NCI-H526 (cell line): ENCODE data around the gene C12orf57.
"Not testable (repeated sequence)": the region's sequence is repeated elsewhere in the genome, so short reads cannot be mapped to it uniquely, and the experiment has no call there.

ENCODE experiments used
- DNase-seq, 2 experiments: peaks; one replicate each; lab custom pipeline; 2025; lab: John Stamatoyannopoulos, UW

Gene C12orf57

GRCh38 chr12:6943722-6944380 lies at the start of gene C12orf57, which contains the start of gene RNU7-1:
C12orf57 (plus strand) TSS chr12:6944022; CDS start chr12:6944122, 100 bp downstream.
RNU7-1 (plus strand) TSS chr12:6943816.
- DNase-seq = peak; percentile 96 to 98

- DNase-seq = no peak
These were observed 49.5 kb upstream of the C12orf57 start for GRCh38 chr12:6894321-6894720.

GRCh38 chr12:6896846-6897435 lies 46.9 kb upstream of the C12orf57 start:
- no peak for DNase-seq

GRCh38 chr12:6899427-6899826 lies 44.4 kb upstream of the C12orf57 start:
- no peak for DNase-seq

- peak; percentile 19 to 40 for DNase-seq
These were observed 43.8 kb upstream of the C12orf57 start for GRCh38 chr12:6899837-6900519.

- no peak for DNase-seq
These were observed 41.4 kb upstream of the C12orf57 start for GRCh38 chr12:6902448-6902847.

- DNase-seq = peak in 1 of 2 experiments; percentile 22
These were observed 40.1 kb upstream of the C12orf57 start for GRCh38 chr12:6903722-6904121.

GRCh38 chr12:6904280-6905276 lies 39.2 kb upstream of the C12orf57 start, which contains the start of gene LRRC23:
LRRC23 (plus strand) TSS chr12:6904822; CDS start chr12:6905634, 812 bp downstream.
- DNase-seq = peak; percentile 95 to 98

GRCh38 chr12:6905414-6906040 lies 38.3 kb upstream of the C12orf57 start:
- DNase-seq = no peak

GRCh38 chr12:6908141-6908540 lies 35.7 kb upstream of the C12orf57 start:
- DNase-seq = not testable (repeated sequence)

- DNase-seq = no peak
These were observed 34.2 kb upstream of the C12orf57 start for GRCh38 chr12:6909421-6910145.

- no peak for DNase-seq
These were observed 31.5 kb upstream of the C12orf57 start for GRCh38 chr12:6912164-6912935.

GRCh38 chr12:6914246-6914946 lies 29.4 kb upstream of the C12orf57 start, which contains the start of gene ENO2:
ENO2 (plus strand) TSS chr12:6914580; CDS start chr12:6915833, 1,253 bp downstream.
- DNase-seq = peak in 1 of 2 experiments; percentile 83

- peak; percentile 36 to 66 for DNase-seq
These were observed 28.7 kb upstream of the C12orf57 start for GRCh38 chr12:6914947-6915788.

GRCh38 chr12:6915789-6916285 lies 28.0 kb upstream of the C12orf57 start:
- no peak for DNase-seq

GRCh38 chr12:6916426-6917200 lies 27.2 kb upstream of the C12orf57 start:
- DNase-seq = no peak
